Mononuclear cell (primary cell): Measurements from ENCODE around the gene SELENOO. TPM values are rescaled to one million over a fixed set of nuclear protein-coding genes. Genes with fewer than 3 reads are reported as not detected.
A peak's percentile ranks its signal among the peaks of the same experiment; 100 is the strongest.

Experiments
- H3K27me3 ChIP-seq: 2 replicates; pipeline ENCODE4 v1.6.0; 2011; ENCODE audit warnings: low read length, control low read depth; ENCODE audit not compliant: insufficient read depth
- H3K4me1 ChIP-seq: 2 replicates; pipeline ENCODE4 v1.5.1; 2011; ENCODE audit warnings: mild to moderate bottlenecking, low read length, control low read depth; ENCODE audit not compliant: insufficient read depth
- H3K4me3 ChIP-seq: 2 replicates; pipeline ENCODE4 v1.5.1; 2011; ENCODE audit warnings: mild to moderate bottlenecking, low read length, moderate library complexity
- H3K9me3 ChIP-seq: 2 replicates; pipeline ENCODE4 v1.5.1; 2011; ENCODE audit warnings: low read depth, mild to moderate bottlenecking, control low read depth, low read length
- total RNA-seq: library from RNA; depleted of rRNA; stranded (reverse); fragments of >200 nt; gene quantifications from one replicate; pipeline ENCODE4 v1.2.3, GENCODE V29; 2012

The SELENOO gene
- total RNA-seq, 1 donor, result 11.8 TPM

GRCh38 chr22:50244420-50245213, 43.8 kb downstream of the SELENOO start, which contains the start of gene TUBGCP6:
TSS of gene TUBGCP6 (minus strand) at chr22:50245023. CDS start at chr22:50244459, 564 bp downstream.
- H3K27me3 ChIP-seq, result no peaks in the 10 kb centered on the region
- H3K9me3 ChIP-seq, result no peaks in the 10 kb centered on the region
- H3K4me3 ChIP-seq, result peak within 1 kb of the TSS; percentile 73
- H3K4me1 ChIP-seq, result peaks cover 68% of the 10 kb centered on the region

GRCh38 chr22:50245214-50246072, 44.6 kb downstream of the SELENOO start:
- Histone ChIP-seq H3K27me3 (no peaks in the 10 kb centered on the region), H3K4me1 (peaks cover 77% of the 10 kb centered on the region), H3K9me3 (no peaks in the 10 kb centered on the region), H3K4me3 (peak overlapping the region; percentile 73)

- H3K9me3 ChIP-seq, result no peaks in the 10 kb centered on the region
These were observed 45.7 kb downstream of the SELENOO start for GRCh38 chr22:50246242-50247175.

GRCh38 chr22:50247748-50248147, 46.9 kb downstream of the SELENOO start:
- Histone ChIP-seq H3K27me3 (no peaks in the 10 kb centered on the region), H3K9me3 (no peaks in the 10 kb centered on the region), H3K4me3 (no peak overlapping the region), H3K4me1 (peaks cover 67% of the 10 kb centered on the region)

More at GRCh38 chr22:50246242-50247175, 45.7 kb downstream of the SELENOO start:
- Histone ChIP-seq H3K4me3 (no peak overlapping the region), H3K4me1 (peaks cover 73% of the 10 kb centered on the region), H3K27me3 (no peaks in the 10 kb centered on the region)

GRCh38 chr22:50248196-50249081, 47.6 kb downstream of the SELENOO start:
- peaks cover 60% of the 10 kb centered on the region for H3K4me1 ChIP-seq
- no peak overlapping the region for H3K4me3 ChIP-seq
- no peaks in the 10 kb centered on the region for H3K27me3 ChIP-seq
- H3K9me3 ChIP-seq, result no peaks in the 10 kb centered on the region

GRCh38 chr22:50249341-50250248, 48.8 kb downstream of the SELENOO start:
- no peaks in the 10 kb centered on the region for H3K27me3 ChIP-seq
- no peaks in the 10 kb centered on the region for H3K9me3 ChIP-seq
- no peak overlapping the region for H3K4me3 ChIP-seq
- H3K4me1 ChIP-seq, result peaks cover 50% of the 10 kb centered on the region

- Histone ChIP-seq H3K4me1 (peaks cover 50% of the 10 kb centered on the region), H3K4me3 (peak overlapping the region; percentile 60)
These were observed 49.4 kb downstream of the SELENOO start for GRCh38 chr22:50250249-50250554.

GRCh38 chr22:50250555-50251476, 50.0 kb downstream of the SELENOO start, which contains the start of gene HDAC10:
TSS of gene HDAC10 (minus strand) at chr22:50251265. CDS start at chr22:50251032, 233 bp downstream.
- Histone ChIP-seq H3K4me3 (peak within 1 kb of the TSS; percentile 60), H3K9me3 (no peaks in the 10 kb centered on the region), H3K4me1 (peaks cover 45% of the 10 kb centered on the region), H3K27me3 (no peaks in the 10 kb centered on the region)

More at GRCh38 chr22:50250249-50250554, 49.4 kb downstream of the SELENOO start:
- Histone ChIP-seq H3K27me3 (no peaks in the 10 kb centered on the region), H3K9me3 (no peaks in the 10 kb centered on the region)

- Histone ChIP-seq H3K9me3 (no peaks in the 10 kb centered on the region), H3K27me3 (no peaks in the 10 kb centered on the region), H3K4me3 (peak overlapping the region; percentile 60), H3K4me1 (peaks cover 40% of the 10 kb centered on the region)
These were observed 50.8 kb downstream of the SELENOO start for GRCh38 chr22:50251477-50252081.

GRCh38 chr22:50252082-50253045, 51.6 kb downstream of the SELENOO start:
- Histone ChIP-seq H3K9me3 (no peaks in the 10 kb centered on the region), H3K4me1 (peaks cover 39% of the 10 kb centered on the region), H3K27me3 (no peaks in the 10 kb centered on the region), H3K4me3 (no peak overlapping the region)
